HG02571 (cell line): Measurements from ENCODE around the gene CER1.
A peak's percentile ranks its signal among the peaks of the same experiment; 100 is the strongest.
"Not testable (repeated sequence)": the region's sequence is repeated elsewhere in the genome, so short reads cannot be mapped to it uniquely, and the experiment has no call there.

Experiments
- ATAC-seq: cut with Tn5 transposase; IDR thresholded peaks from one replicate; pipeline ENCODE4 v1.9.1; 2021; ENCODE audit warnings: mild to moderate bottlenecking, moderate library complexity; ENCODE audit not compliant: unreplicated experiment

CER1 gene

GRCh38 chr9:14719231-14719923 lies 3.2 kb downstream of the CER1 start:
- ATAC-seq: no peak

DNA sequence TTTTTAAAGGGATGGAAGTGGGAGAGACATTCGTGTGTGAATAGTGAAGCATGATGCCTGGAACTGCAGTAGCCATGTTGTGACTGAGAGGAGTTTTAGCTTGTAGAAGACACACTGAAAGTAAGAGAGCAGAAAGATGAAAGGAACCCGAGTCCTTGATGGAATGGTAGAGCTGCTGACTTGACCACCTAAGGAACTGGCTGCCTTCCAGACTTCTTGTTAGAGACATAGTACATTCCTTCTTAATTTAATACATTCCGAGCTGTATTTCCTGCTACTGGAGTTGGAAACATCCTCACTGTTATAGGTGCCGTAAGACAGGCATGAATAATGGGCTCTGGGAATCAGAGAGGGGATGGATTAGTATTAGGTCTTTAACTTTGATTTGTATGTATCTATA lies 7.4 kb downstream of the CER1 start:
- ATAC-seq: no peak

- no peak for ATAC-seq
These were observed 9.3 kb downstream of the CER1 start for GRCh38 chr9:14713187-14713767.

- no peak for ATAC-seq
These were observed 11.7 kb downstream of the CER1 start for GRCh38 chr9:14710804-14711203.

DNA sequence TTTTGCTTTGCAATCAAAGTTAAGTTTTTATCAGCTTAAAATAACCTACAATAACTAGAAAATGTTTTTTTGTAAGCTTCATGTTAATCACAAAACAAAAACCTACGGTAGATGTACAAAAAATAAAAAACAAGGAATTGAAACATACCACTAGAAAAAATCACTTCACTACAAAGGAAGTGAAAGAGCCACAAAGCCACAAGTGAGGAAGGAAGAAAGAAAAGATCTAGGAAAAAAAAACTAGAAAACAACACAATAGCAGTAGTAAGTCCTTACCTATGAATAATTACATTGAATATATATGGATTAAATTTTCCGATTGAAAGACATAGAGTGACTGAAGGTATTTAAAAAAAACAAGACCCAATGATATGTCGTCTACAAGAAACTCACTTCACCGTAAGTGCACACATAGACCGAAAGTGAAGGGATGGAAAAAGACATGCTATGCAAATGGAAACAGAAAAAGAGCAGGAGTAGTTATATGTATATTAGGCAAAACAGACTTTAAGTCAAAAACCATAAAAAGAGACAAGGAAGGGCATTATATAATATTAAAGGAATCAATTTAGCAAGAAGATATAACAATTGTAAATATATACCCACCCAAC lies 15.9 kb downstream of the CER1 start:
- ATAC-seq: no peak

DNA sequence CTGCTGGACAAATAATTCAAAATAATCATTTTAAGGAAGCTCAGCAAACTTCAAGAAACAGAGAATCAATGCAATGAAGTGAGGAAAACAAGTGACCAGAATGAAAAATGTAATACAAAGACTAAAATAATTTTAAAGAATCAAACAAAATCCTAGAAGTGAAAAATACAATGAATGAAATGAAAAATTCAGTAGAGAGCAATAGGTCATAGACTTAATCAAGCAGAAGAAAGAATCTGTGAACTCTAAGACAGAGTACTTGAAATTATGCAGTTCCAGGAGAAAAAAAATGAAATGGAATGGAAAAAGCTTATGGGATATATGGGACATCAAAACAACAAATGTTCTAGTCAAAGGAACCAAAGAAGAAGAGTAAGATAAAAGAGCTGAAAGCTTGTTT lies 17.5 kb downstream of the CER1 start:
- no peak for ATAC-seq

GRCh38 chr9:14704281-14704680 lies 18.3 kb downstream of the CER1 start:
- ATAC-seq: no peak

GRCh38 chr9:14702200-14702720 lies 20.3 kb downstream of the CER1 start:
- no peak for ATAC-seq

DNA sequence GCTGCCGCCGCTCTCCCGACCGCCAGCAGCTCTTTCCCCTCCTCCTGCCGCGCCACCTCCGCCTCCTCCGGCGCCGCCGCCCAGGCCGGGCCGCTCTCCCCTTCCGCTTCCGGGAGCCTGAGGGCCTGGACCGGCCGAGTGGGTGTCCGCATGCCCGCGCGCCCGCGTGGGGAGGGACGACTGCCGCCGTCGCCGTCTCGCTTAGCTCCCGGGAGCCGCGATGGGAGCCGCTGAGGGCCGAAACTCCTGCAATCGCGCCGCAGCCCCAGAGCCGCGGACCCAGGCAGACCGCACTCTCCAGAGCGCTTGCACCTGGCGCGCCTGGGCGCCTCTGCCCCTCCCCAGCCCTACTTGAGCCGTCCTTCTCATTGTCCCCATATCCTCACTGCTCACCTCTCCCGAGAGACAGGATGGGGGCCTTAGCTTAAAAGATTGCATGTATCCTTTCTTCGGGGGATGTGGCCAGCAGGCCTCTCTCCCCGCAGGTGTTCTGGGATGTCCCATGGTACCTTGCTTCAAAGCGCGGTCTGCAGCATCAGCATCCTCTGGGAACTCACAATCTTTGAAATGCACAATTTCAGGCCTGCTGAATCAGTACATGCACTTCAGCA lies 29.2 kb downstream of the CER1 start, which contains the start of gene ZDHHC21:
Gene ZDHHC21, minus strand, starts transcription at position 182 of the 611 bp plus-strand sequence. CDS start 19,092 bp downstream, outside the sequence.
- ATAC-seq: peak; percentile 83

DNA sequence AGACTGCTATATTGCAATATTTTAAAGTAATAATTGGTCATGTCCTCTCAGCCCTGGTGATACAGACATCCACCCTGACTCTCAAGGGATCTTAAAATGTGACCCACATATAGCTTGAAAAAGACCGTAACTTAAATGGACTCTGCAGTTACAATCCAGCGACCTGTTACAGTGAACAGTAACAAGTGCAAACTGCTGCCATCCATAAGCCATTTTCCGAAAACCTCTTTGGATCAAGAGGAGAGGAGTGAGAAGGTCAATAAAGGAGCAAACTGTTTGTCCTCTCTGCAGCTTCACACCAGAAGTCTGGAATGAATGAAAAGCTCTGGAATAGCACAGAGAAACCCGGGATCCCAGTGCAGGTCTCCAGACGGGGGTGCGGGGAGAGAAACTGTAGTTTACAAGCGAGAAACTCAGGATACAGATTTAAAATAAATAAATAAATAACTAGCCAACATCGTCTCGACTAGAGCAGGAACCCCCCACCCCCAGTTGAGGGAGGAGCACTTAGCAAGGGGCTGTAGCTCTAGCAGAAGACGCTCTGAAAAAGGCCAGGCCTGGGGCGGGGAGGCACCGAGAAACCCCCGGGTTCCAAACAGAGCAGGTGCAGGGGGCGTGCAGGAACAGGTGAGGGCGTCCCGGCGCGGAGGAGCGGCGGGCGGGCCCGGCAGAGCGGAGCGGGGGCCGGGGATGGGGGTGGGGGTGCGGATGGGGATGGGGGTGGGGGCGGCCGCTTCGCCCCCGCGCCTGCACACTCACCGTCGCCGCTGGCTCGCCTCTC lies 29.9 kb downstream of the CER1 start:
- peak; percentile 31 for ATAC-seq

DNA sequence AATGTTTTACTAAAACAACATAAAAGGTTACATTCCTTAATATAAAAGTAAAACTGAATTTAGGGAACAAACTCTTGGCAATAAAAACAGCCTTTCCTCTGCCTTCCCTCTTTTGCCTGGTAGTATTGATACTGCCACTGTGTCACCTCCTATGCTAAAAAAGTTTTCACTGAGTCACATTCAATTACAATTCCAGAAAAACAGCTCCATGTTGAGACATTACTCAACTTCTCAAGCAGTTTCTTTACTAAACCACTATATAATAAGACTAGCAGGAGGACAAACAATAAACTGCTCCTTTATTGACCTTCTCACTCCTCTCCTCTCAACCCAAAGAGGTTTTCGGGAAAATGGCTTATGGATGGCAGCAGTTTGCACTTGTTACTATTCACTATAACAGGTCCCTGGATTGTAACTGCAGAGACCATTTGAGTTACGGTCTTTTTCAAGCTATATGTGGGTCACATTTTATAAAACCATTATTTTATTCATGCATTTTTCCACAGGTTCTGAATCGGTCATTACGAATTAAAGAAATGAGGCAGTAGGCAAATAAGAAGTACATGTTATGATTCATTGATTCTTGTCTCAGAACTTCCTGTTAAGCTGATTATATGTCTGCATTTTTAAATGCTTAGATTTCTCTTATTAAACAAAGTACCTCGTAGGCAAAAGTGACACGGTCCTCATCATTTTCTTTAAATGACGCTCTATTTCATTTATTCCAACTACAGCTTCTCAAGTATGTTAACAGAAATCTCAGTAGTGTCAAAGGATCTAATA lies 31.4 kb downstream of the CER1 start:
- no peak for ATAC-seq

GRCh38 chr9:14687042-14687719 lies 35.4 kb downstream of the CER1 start:
- ATAC-seq: no peak

DNA sequence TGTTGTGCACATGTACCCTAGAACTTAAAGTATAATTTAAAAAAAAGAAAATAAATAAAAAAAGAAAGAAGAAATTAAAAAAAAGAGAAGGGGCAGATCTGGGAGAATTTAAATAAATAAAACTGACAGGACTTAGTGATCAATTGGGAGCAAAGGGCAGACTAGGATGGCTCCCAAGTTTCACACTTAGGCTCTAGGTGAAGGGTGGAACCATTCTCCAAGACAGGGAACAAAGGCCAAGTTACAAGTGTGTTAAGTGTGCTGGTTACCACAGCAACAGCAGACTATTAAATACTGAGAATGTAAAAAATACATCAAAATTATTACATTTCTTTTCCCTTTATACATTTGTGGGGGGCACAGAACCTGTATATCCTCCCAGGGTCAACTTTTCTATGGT lies 36.4 kb downstream of the CER1 start:
- ATAC-seq: no peak

GRCh38 chr9:14682616-14683015 lies 39.9 kb downstream of the CER1 start:
- not testable (repeated sequence) for ATAC-seq

GRCh38 chr9:14678776-14679175 lies 43.8 kb downstream of the CER1 start:
- no peak for ATAC-seq

DNA sequence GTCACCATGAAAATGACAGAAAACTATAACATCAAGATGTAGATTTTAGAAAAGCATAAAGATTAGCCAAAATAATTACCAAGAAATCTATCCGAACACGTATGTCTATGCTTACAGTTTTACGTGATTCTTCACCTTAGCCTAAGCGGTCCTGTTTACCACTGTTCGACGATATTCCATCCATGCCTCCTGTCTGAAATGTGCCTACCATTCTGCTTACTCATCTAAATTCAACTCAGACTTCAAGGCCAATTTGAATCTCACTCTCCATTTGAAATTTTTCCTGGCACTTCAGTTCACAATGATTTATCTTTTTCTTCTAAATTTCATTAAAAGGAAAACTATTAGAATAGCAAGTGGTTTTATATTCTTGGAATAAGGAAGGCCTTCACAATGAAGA lies 44.7 kb downstream of the CER1 start:
- ATAC-seq: no peak

DNA sequence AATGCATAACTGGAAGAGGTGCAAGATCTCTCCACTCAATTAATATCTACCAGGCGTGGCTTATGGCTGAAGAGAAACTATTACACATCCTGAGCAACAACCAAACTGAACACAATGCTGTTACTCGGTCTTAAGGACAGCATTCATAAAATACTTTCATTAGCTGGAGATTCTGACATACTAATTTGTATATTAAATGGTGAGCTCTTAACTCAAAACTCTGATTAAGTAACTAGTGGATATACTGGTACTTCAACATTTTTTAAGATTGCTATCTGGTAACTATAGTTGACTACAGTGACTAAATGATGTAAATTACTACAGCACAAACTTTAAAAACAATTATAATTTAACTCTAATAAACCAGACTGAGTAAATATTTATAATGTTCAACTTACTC lies 45.1 kb downstream of the CER1 start:
- ATAC-seq: no peak

DNA sequence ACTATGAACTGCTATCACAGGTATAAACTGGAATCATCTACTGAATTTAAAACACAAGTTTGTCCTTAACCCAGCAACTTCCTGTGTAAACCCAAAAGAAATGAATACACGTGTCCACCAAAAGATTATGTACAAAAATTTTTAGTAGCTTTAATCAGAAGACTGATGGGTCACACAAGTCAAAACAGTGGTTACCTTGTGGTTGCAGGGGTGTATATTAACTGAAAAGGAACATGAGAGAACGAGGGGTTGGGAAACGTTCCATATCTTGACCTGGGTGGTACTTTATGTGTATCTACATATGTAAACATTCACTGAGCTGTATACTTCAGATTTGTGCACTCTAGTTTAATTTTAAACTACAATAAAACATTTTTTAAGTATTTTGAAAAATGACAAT lies 47.9 kb downstream of the CER1 start:
- no peak for ATAC-seq

DNA sequence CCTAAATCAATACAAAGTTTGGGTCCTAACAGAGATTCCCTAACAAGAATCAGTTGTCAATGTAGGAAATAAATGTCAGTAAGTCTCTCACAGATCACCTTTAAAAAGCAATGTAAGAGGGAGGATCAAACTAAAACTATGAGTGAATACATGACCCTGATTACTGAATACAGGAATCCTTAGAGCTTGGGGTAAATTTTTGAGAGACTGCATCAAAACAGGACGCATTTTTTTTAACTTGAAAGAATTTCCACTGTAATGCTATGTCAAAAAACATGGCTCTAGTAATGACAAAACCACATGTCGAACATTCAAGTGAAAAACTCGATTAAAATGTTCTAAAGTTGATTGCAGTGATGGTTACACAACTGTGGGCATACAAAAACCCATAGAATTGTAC lies 51.2 kb downstream of the CER1 start:
- ATAC-seq: no peak

DNA sequence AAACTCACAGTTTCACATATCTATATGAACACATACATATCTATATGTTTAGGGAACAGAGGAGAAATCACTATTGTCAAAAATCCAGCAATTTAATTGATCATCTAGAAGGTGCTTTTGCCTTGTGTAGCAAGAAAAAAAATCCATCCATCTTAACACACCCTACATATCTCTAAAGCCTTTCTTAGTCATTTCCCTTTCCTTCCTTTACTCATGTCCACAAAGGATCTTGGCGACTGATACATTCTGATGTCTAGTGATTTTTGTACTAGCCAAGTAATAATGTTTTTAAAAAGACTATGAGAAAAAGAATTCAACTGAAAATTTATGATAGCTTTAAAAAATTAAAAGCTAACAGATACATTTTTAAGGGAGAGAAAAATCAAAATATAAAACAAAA lies 51.8 kb downstream of the CER1 start:
- ATAC-seq: no peak
